H1 (cell line): ENCODE data around the gene CLPX. TPM values are rescaled to one million over a fixed set of nuclear protein-coding genes. Genes with fewer than 3 reads are reported as not detected.

Experiments
- CHD7 ChIP-seq: fragments of 300-600 bp; sonication (generic); IDR thresholded peaks from 2 replicates; pipeline ENCODE4 v1.7.1; 2012; ENCODE audit warnings: low read length, moderate library complexity, mild to moderate bottlenecking, inconsistent platforms; ENCODE audit not compliant: insufficient replicate concordance
- JUN ChIP-seq: IDR thresholded peaks from 2 replicates; pipeline ENCODE4 v1.6.1; 2011; ENCODE audit warnings: low read depth, mild to moderate bottlenecking, improper control_type of control experiment, low read length
- KDM1A ChIP-seq: fragments of 200-600, 300-600 bp; sonication (generic); IDR thresholded peaks from 2 replicates; pipeline ENCODE4 v1.7.1; 2016; ENCODE audit warnings: mild to moderate bottlenecking, low read length, borderline replicate concordance
- SIX5 ChIP-seq: IDR thresholded peaks from 2 replicates; pipeline ENCODE4 v1.6.1; 2011; ENCODE audit warnings: mild to moderate bottlenecking, low read depth, low read length
- SP2 ChIP-seq: IDR thresholded peaks from 2 replicates; pipeline ENCODE4 v1.6.1; 2012; ENCODE audit warnings: mild to moderate bottlenecking, low read length, inconsistent platforms
- SRF ChIP-seq: IDR thresholded peaks from 2 replicates; pipeline ENCODE4 v1.6.1; 2011; ENCODE audit warnings: mild to moderate bottlenecking, low read depth, low read length, moderate library complexity
- polyA plus RNA-seq, 7 experiments: library from polyadenylated mRNA; depleted of rRNA in 3 of 7; stranded (reverse) in 5 of 7; unstranded in 2 of 7; fragments of >200 nt in 5 of 7; fragments of 200-250 nt in 2 of 7; gene quantifications; 1 replicate in 5 of 7; 2 replicates in 1 of 7; 4 replicates in 1 of 7; pipeline versions ENCODE4 v1.2.1 to v1.2.3, GENCODE V29; 2011 to 2013; ENCODE audit warnings: missing spikeins in 2 of 7, mixed read lengths in 2 of 7
- total RNA-seq: library from RNA; stranded (reverse); fragmentation: NEBNext Ultra II Directional; extraction: Animal tissue kit (Norgen Biotek cat#: 25700); gene quantifications from 2 replicates; pipeline ENCODE4 v1.2.1, GENCODE V29; 2021

The CLPX gene
- total and polyA plus RNA-seq, 2 of the 8 experiments (the other 6 are each of a cell fraction or from before 2014, with no cell fraction given), result 10.5 to 53.6 TPM

- TF ChIP-seq CHD7, result no peak
- no peak for TF ChIP-seq SRF
- no peak for TF ChIP-seq JUN
- no peak for TF ChIP-seq SIX5
- no peak for TF ChIP-seq SP2
- TF ChIP-seq KDM1A, result no peak
Observed at GRCh38 chr15:65206750-65207149, 21.6 kb upstream of the CLPX start (continued).
